ENCODE results near the gene L1TD1. TPM values are rescaled to one million over a fixed set of nuclear protein-coding genes. Genes with fewer than 3 reads are reported as not detected.

The L1TD1 gene
- total and polyA plus RNA-seq, 2 of the 13 experiments (the other 11 are each of a cell fraction or from before 2014, with no cell fraction given): not detected

- Histone ChIP-seq H3K36me3 (replicated peaks in 1 of 2; ENCODE audit: control insufficient read depth in 1 of 2, insufficient read depth in 2 of 2, low read length in 2 of 2) (no peaks in the 10 kb centered on the region), H3K4me3 (replicated peaks in 1 of 3; ENCODE audit: insufficient read depth in 1 of 3, low read depth in 2 of 3, low read length in 3 of 3) (no peak overlapping the region), H4K20me1 (ENCODE audit: insufficient read depth, low read length) (no peaks in the 10 kb centered on the region), H3K4me1 (ENCODE audit: insufficient read depth, low read length) (no peaks in the 10 kb centered on the region), H2AFZ (ENCODE audit: low read length) (no peak overlapping the region), H3K27ac (ENCODE audit: extremely low read length, insufficient read depth, low read length) (no peak overlapping the region), H3K79me2 (ENCODE audit: insufficient read depth, low read length) (no peaks in the 10 kb centered on the region), H3K9me3 (ENCODE audit: low read length) (no peaks in the 10 kb centered on the region), H3K27me3 (ENCODE audit: control insufficient read depth in 1 of 2, insufficient read depth in 2 of 2, low read length in 2 of 2) (no peaks in the 10 kb centered on the region), H3K4me2 (ENCODE audit: low read depth, low read length) (no peak overlapping the region), H3K9ac (ENCODE audit: insufficient read depth, low read depth, low read length) (no peak overlapping the region)
- WGBS (ENCODE audit: low lambda C conversion rate): 95% methylated on average over 1 of the region's 1 CpG
- DNase-seq (ENCODE audit: low spot score) (no peak), ATAC-seq (no peak), FAIRE-seq (no peak)
- in situ Hi-C loops (cut with HindIII; ENCODE audit: extremely low pct_ligation_motif_present, low pct_unique_long_range_greater_than_20kb): no loop called here
- TF ChIP-seq MBD4 (IDR thresholded peaks at IDR 0.05; ENCODE audit: borderline replicate concordance, low read length) (no peak), STAT6 (CRISPR knock-in tag; IDR thresholded peaks at IDR 0.05; ENCODE audit: borderline replicate concordance) (no peak), ZFP91 (CRISPR knock-in tag; IDR thresholded peaks at IDR 0.05; ENCODE audit: borderline replicate concordance) (no peak), PRMT3 (CRISPR knock-in tag; IDR thresholded peaks at IDR 0.05; ENCODE audit: borderline replicate concordance, low read depth) (no peak), ZNF839 (CRISPR knock-in tag; IDR thresholded peaks at IDR 0.05; ENCODE audit: borderline replicate concordance) (no peak), PLRG1 (conservative IDR thresholded peaks at IDR 0.05) (no peak), ZNF143 (CRISPR knock-in tag; IDR thresholded peaks at IDR 0.05) (no peak), ZNF318 (CRISPR knock-in tag; IDR thresholded peaks at IDR 0.05) (no peak), PHB2 (IDR thresholded peaks at IDR 0.05; ENCODE audit: partially characterized antibody) (no peak)
- BruUV-seq (replicated peaks): no TSS peak
- POLR2A ChIA-PET: no interaction called here
- CTCF ChIA-PET (ENCODE audit: low intra/inter-chr PET ratio, low total read pairs): no interaction called here
- intact Hi-C loops (cut with micrococcal nuclease; ENCODE audit: unreplicated experiment): no loop called here
These were observed 32.9 kb upstream of the L1TD1 start for GRCh38 chr1:62161711-62162110.
